Activated CD4-positive, alpha-beta T cell treated with anti-CD3 and anti-CD28 coated beads for 36 hours (primary cell): ENCODE measurements around the gene UPK3B. TPM values are rescaled to one million over a fixed set of nuclear protein-coding genes. Genes with fewer than 3 reads are reported as not detected.
"Not testable (repeated sequence)": the region's sequence is repeated elsewhere in the genome, so short reads cannot be mapped to it uniquely, and the experiment has no call there.

ENCODE experiments used
- ATAC-seq: fragments of 200-7000 bp; cut with Tn5 transposase; one replicate; pipeline ENCODE4 v1.10.0; 2021; ENCODE audit warnings: mild to moderate bottlenecking, moderate library complexity
- CTCF ChIA-PET: fragments of 350-600 bp; sonication (Branson Sonifier 250); formaldehyde crosslinking; loops from one replicate; lab custom pipeline; 2021; ENCODE audit warnings: antibody characterized with exemption; lab: Charles Lee
- POLR2A ChIA-PET: fragments of 350-600 bp; sonication (Branson Sonifier 250); formaldehyde crosslinking; loops from one replicate; lab custom pipeline; 2021; ENCODE audit warnings: antibody characterized with exemption, inconsistent platforms; lab: Charles Lee
- DNase-seq: peaks from one replicate; pipeline ENCODE4 v3.0.0-alpha.2; 2020
- H3K27ac Mint-ChIP-seq: one replicate; pipeline ENCODE4 v1.8.0; 2021; ENCODE audit warnings: mixed read lengths
- H3K27me3 Mint-ChIP-seq: one replicate; pipeline ENCODE4 v1.8.0; 2021; ENCODE audit warnings: mixed read lengths
- H3K36me3 Mint-ChIP-seq: one replicate; pipeline ENCODE4 v1.8.0; 2021; ENCODE audit warnings: low read depth, mixed read lengths
- H3K4me1 Mint-ChIP-seq: one replicate; pipeline ENCODE4 v1.8.0; 2021; ENCODE audit warnings: mixed read lengths
- H3K4me3 Mint-ChIP-seq: one replicate; pipeline ENCODE4 v1.8.0; 2021; ENCODE audit warnings: mild to moderate bottlenecking, moderate library complexity, mixed read lengths
- H3K9me3 Mint-ChIP-seq: one replicate; pipeline ENCODE4 v1.8.0; 2021; ENCODE audit warnings: low read depth, mixed read lengths
- intact Hi-C, 2 experiments: fragments of 100-400 bp; cut with DNase I in 1 of 2; cut with micrococcal nuclease in 1 of 2; formaldehyde crosslinking; loops; one replicate each; pipeline versions ENCODE4 v1.14.2 to v1.15.1; 2022 to 2024; cut with DNase I, micrococcal nuclease
- total RNA-seq, 2 experiments: library from RNA; stranded (reverse); gene quantifications; one replicate each; pipeline ENCODE4 v1.2.3, GENCODE V29; 2021

Gene UPK3B
- total RNA-seq = 1 to 10 TPM in 1 of 2 experiments, under 1 TPM in 1; 0.46 to 1.1 TPM

DNA sequence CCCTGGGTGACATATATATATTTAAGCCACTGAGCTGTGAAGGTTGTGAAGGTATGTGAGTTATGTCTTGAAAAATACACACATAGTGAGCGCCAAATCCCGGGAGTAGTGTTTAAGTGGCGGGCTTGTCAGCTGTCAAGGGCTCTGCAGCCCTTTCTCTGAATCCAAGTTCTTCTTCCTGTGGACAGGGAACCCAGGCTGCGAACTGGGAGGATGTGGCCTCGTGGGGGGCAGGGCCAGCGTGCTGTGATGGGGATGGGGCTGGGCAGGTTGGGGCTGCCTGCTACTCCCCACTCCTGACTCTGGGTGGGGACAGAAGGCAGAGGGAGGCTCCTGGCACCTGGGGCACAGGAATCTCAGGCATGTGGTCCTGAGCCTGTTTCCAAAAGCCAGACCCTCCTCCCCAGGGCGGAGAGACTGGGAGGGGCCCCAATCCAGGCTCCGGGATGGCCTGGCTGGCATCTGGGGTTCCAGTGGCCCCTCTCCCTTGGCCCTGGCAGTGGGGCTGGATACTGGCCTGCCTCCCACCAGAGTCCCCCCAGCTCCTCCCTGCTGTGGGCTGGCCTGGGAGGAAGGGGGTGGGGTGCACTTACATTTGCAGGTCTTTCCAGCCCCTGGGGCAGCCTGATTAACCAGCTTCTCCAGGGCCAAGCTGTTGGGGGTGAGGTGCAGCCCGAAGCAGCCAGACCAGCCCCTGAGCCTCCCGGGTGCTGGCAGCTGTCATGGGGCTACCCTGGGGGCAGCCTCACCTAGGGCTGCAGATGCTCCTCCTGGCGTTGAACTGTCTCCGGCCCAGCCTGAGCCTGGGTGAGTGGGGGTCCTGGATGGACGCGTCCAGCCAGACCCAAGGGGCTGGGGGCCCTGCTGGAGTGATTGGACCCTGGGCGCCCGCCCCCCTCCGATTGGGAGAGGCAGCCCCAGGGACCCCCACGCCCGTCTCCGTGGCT, at the start of gene UPK3B:
Gene UPK3B, plus strand, starts transcription at position 622 of the 947 bp plus-strand sequence. Its CDS starts 101 bp downstream, at position 723.
- H3K27ac Mint-ChIP-seq = no peak within 1 kb of the TSS
- no peak for ATAC-seq
- no peak within 1 kb of the TSS for H3K4me3 Mint-ChIP-seq
- intact Hi-C loops = no loop called here
- POLR2A ChIA-PET = interaction anchor here (0.6 kb wide), 1 partner anchor 555 kb away, joined by 3 read pairs; no protein-coding TSS in a partner anchor
- DNase-seq = peak; percentile 24
- no peaks in the 10 kb centered on the region for H3K36me3 Mint-ChIP-seq
- H3K9me3 Mint-ChIP-seq = no peaks in the 10 kb centered on the region
- no peaks in the 10 kb centered on the region for H3K4me1 Mint-ChIP-seq
- CTCF ChIA-PET = no interaction called here
- H3K27me3 Mint-ChIP-seq = no peaks in the 10 kb centered on the region

- ATAC-seq, DNase-seq, CTCF ChIA-PET, POLR2A ChIA-PET, H3K27me3 Mint-ChIP-seq, H3K4me3 Mint-ChIP-seq, H3K4me1 Mint-ChIP-seq, H3K27ac Mint-ChIP-seq, H3K9me3 Mint-ChIP-seq, H3K36me3 Mint-ChIP-seq, intact Hi-C loops: not testable (repeated sequence)
Observed at GRCh38 chr7:76460767-76461166, 49.6 kb upstream of the UPK3B start.

DNA sequence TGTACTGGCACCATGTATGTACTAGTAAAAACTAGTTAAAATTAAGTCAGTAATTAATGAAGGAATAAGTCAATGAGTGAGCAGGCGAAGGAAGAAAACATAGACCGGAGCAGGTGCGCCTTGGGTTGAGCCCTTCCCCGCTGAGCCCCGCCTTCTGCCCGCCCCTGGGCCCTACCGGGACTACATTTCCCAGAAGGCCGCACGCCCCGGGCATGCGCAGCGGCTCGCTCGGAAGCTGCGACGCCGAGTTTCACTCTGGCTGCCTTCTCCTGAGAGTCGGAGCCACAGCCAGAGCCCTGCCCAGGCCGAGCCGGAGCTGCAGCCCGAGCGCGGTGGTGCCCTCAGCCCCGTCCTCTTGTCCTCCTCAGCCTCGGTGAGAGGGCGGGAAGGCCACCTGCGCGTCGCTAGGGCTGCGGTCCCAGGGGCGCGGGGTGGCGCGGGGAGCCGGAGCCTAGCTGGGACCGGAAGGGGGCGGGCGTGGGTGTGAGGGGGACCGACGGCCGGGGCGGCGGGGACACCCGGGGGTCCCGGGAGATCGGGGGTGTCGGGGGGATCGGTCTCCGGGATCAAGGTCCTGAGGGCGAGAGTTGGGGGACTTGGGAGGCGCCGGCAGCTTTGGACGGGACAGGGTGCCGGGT, 48.8 kb upstream of the UPK3B start, which contains the start of gene DTX2:
Gene DTX2, plus strand, starts transcription at position 246 of the 638 bp plus-strand sequence. CDS start 18,801 bp downstream, outside the sequence.
- H3K27ac Mint-ChIP-seq, H3K27me3 Mint-ChIP-seq, H3K36me3 Mint-ChIP-seq, intact Hi-C loops, H3K9me3 Mint-ChIP-seq, H3K4me1 Mint-ChIP-seq, CTCF ChIA-PET, POLR2A ChIA-PET: not testable (repeated sequence)
- DNase-seq = peak; percentile 55
- peak; percentile 99 for ATAC-seq
- H3K4me3 Mint-ChIP-seq = peak within 1 kb of the TSS; percentile 53

DNA sequence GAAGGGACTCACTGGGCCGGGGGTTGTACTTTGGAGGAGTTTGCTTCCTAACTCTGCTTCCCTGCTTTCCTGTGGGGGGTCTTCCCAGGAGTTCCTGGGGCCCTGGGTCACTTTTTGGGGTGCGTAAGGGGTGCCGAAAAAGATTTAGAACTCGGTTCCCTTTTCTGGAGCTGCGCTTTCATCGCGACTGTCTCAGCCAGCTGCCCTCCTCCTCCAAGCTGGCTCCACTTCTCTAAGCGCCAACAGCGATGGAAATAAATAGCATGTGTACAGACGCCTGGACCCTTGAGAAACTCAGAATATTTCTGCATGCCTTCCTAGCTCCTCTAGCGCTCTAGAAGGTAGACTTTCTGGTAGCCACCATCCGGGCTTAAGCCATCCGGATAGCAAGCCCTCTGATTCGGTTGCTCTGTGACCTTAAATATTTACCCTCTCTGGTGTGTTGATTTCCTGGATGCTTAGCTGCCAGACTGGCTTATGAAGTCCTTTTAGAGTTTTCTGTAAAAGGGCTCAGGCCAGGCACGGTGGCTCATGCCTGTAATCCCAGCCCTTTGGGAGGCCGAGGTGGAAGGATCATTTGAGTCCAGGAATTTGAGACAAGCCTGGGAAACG, 48.0 kb upstream of the UPK3B start:
- H3K4me3 Mint-ChIP-seq, H3K27me3 Mint-ChIP-seq, H3K36me3 Mint-ChIP-seq, H3K4me1 Mint-ChIP-seq, DNase-seq, POLR2A ChIA-PET, H3K9me3 Mint-ChIP-seq, CTCF ChIA-PET, intact Hi-C loops, H3K27ac Mint-ChIP-seq, ATAC-seq: not testable (repeated sequence)

DNA sequence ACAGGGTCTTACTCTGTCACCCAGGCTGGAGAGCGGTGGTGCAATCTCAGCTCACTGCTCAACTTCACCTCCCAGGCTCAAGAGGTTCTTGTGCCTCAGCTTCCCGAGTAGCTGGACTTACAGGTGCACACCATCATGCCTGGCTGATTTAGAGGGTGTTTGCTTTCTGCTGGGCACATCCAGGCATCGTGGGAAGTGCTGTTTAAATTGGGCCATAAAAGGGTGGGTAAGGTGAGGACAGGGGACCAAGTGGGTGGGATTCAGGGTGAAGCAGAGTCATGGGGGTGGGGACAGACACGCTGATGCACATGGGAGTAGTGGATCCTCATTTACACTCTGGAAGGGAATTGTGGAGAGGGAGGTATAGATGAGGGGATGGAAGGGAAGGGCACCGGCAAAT, 45.4 kb upstream of the UPK3B start:
- POLR2A ChIA-PET, H3K36me3 Mint-ChIP-seq, H3K4me1 Mint-ChIP-seq, H3K27me3 Mint-ChIP-seq, CTCF ChIA-PET, DNase-seq, H3K9me3 Mint-ChIP-seq, H3K27ac Mint-ChIP-seq, H3K4me3 Mint-ChIP-seq, intact Hi-C loops, ATAC-seq: not testable (repeated sequence)

- DNase-seq, H3K36me3 Mint-ChIP-seq, POLR2A ChIA-PET, H3K27me3 Mint-ChIP-seq, H3K4me3 Mint-ChIP-seq, CTCF ChIA-PET, H3K4me1 Mint-ChIP-seq, ATAC-seq, H3K9me3 Mint-ChIP-seq, intact Hi-C loops, H3K27ac Mint-ChIP-seq: not testable (repeated sequence)
Observed at GRCh38 chr7:76465950-76466349, 44.4 kb upstream of the UPK3B start.

GRCh38 chr7:76467743-76468404, 42.5 kb upstream of the UPK3B start:
- POLR2A ChIA-PET, CTCF ChIA-PET, H3K36me3 Mint-ChIP-seq, H3K27ac Mint-ChIP-seq, H3K4me3 Mint-ChIP-seq, H3K9me3 Mint-ChIP-seq, H3K4me1 Mint-ChIP-seq, H3K27me3 Mint-ChIP-seq, DNase-seq, intact Hi-C loops: not testable (repeated sequence)
- peak; percentile 19 for ATAC-seq

GRCh38 chr7:76471556-76472221, 38.7 kb upstream of the UPK3B start:
- POLR2A ChIA-PET, DNase-seq, intact Hi-C loops, H3K9me3 Mint-ChIP-seq, H3K27ac Mint-ChIP-seq, CTCF ChIA-PET, H3K4me1 Mint-ChIP-seq, H3K36me3 Mint-ChIP-seq, H3K4me3 Mint-ChIP-seq, H3K27me3 Mint-ChIP-seq: not testable (repeated sequence)
- ATAC-seq = peak; percentile 26

GRCh38 chr7:76473097-76473496, 37.3 kb upstream of the UPK3B start:
- H3K9me3 Mint-ChIP-seq, H3K4me3 Mint-ChIP-seq, DNase-seq, H3K4me1 Mint-ChIP-seq, intact Hi-C loops, H3K36me3 Mint-ChIP-seq, ATAC-seq, H3K27ac Mint-ChIP-seq, H3K27me3 Mint-ChIP-seq, POLR2A ChIA-PET, CTCF ChIA-PET: not testable (repeated sequence)

GRCh38 chr7:76476280-76476679, 34.1 kb upstream of the UPK3B start:
- H3K4me1 Mint-ChIP-seq, intact Hi-C loops, H3K4me3 Mint-ChIP-seq, H3K9me3 Mint-ChIP-seq, H3K27ac Mint-ChIP-seq, ATAC-seq, POLR2A ChIA-PET, CTCF ChIA-PET, H3K27me3 Mint-ChIP-seq, DNase-seq, H3K36me3 Mint-ChIP-seq: not testable (repeated sequence)
